H9 (cell line): Measurements from ENCODE around the gene TMEM271. TPM values are rescaled to one million over a fixed set of nuclear protein-coding genes. Genes with fewer than 3 reads are reported as not detected.

ENCODE experiments used
- DNase-seq: peaks from one replicate; pipeline ENCODE4 v3.0.0-alpha.2; 2017
- H2AFZ ChIP-seq: one replicate; pipeline ENCODE4 v1.6.1; 2013; ENCODE audit warnings: mild to moderate bottlenecking, low read length, control low read depth, moderate library complexity
- H2AK5ac ChIP-seq: 2 replicates; pipeline ENCODE4 v1.6.1; 2013; ENCODE audit warnings: low read length, control low read depth, mixed read lengths; ENCODE audit not compliant: insufficient read length
- H2BK120ac ChIP-seq: one replicate; pipeline ENCODE4 v1.6.1; 2013; ENCODE audit warnings: low read depth, mild to moderate bottlenecking, low read length, control low read depth, inconsistent platforms; ENCODE audit not compliant: poor library complexity, severe bottlenecking
- H2BK12ac ChIP-seq: 2 replicates; pipeline ENCODE4 v1.6.1; 2013; ENCODE audit warnings: low read length, control low read depth, mixed read lengths, low read depth; ENCODE audit not compliant: insufficient read length
- H2BK15ac ChIP-seq: 2 replicates; pipeline ENCODE4 v1.6.1; 2013; ENCODE audit warnings: low read depth, low read length, control low read depth
- H2BK20ac ChIP-seq: one replicate; pipeline ENCODE4 v1.6.1; 2013; ENCODE audit warnings: low read depth, mild to moderate bottlenecking, low read length, control low read depth, inconsistent platforms; ENCODE audit not compliant: poor library complexity, severe bottlenecking
- H2BK5ac ChIP-seq: 2 replicates; pipeline ENCODE4 v1.6.1; 2013; ENCODE audit warnings: low read length, control low read depth, mixed read lengths; ENCODE audit not compliant: insufficient read length
- H3K14ac ChIP-seq: 2 replicates; pipeline ENCODE4 v1.6.1; 2013; ENCODE audit warnings: low read length, control low read depth; ENCODE audit not compliant: insufficient read depth
- H3K18ac ChIP-seq: 2 replicates; pipeline ENCODE4 v1.6.1; 2013; ENCODE audit warnings: low read depth, mild to moderate bottlenecking, mixed read lengths, low read length, control low read depth; ENCODE audit not compliant: insufficient read length
- H3K23ac ChIP-seq: 2 replicates; pipeline ENCODE4 v1.6.1; 2013; ENCODE audit warnings: low read length, control low read depth, mixed read lengths, low read depth; ENCODE audit not compliant: insufficient read length
- H3K23me2 ChIP-seq: 2 replicates; pipeline ENCODE4 v1.6.1; 2013; ENCODE audit warnings: low read depth, mild to moderate bottlenecking, mixed read lengths, low read length, control low read depth; ENCODE audit not compliant: insufficient read length, poor library complexity, severe bottlenecking
- H3K27ac ChIP-seq: 2 replicates; pipeline ENCODE4 v1.5.1; 2013; ENCODE audit warnings: low read length, control low read depth, mixed read lengths, low read depth; ENCODE audit not compliant: insufficient read length
- H3K27me3 ChIP-seq: 2 replicates; pipeline ENCODE4 v1.6.1; 2013; ENCODE audit warnings: low read length, control low read depth, inconsistent platforms; ENCODE audit not compliant: insufficient read depth
- H3K4ac ChIP-seq: 2 replicates; pipeline ENCODE4 v1.6.1; 2013; ENCODE audit warnings: low read depth, mild to moderate bottlenecking, control low read depth, inconsistent platforms, low read length, moderate library complexity
- H3K4me1 ChIP-seq: 2 replicates; pipeline ENCODE4 v1.6.1; 2013; ENCODE audit warnings: low read length, control low read depth, inconsistent platforms; ENCODE audit not compliant: insufficient read depth
- H3K4me2 ChIP-seq: 2 replicates; pipeline ENCODE4 v1.6.1; 2013; ENCODE audit warnings: low read length, control low read depth, mixed read lengths; ENCODE audit not compliant: insufficient read length, insufficient read depth
- H3K56ac ChIP-seq: 2 replicates; pipeline ENCODE4 v1.6.1; 2013; ENCODE audit warnings: low read depth, mild to moderate bottlenecking, mixed read lengths, low read length, control low read depth; ENCODE audit not compliant: insufficient read length
- H3K79me1 ChIP-seq: 2 replicates; pipeline ENCODE4 v1.6.1; 2013; ENCODE audit warnings: low read depth, mild to moderate bottlenecking, moderate library complexity, low read length, control low read depth, inconsistent platforms; ENCODE audit not compliant: insufficient read depth, poor library complexity, severe bottlenecking
- H3K79me2 ChIP-seq: 2 replicates; pipeline ENCODE4 v1.6.1; 2013; ENCODE audit warnings: low read length, control low read depth, inconsistent platforms; ENCODE audit not compliant: insufficient read depth
- H3K9ac ChIP-seq: 2 replicates; pipeline ENCODE4 v1.6.1; 2013; ENCODE audit warnings: low read length, control low read depth, mixed read lengths; ENCODE audit not compliant: insufficient read length; ENCODE audit errors: extremely low read depth
- H3K9me3 ChIP-seq: one replicate; pipeline ENCODE4 v1.6.1; 2013; ENCODE audit warnings: low read depth, low read length, inconsistent platforms; ENCODE audit not compliant: control insufficient read depth
- H3T11ph ChIP-seq: one replicate; pipeline ENCODE4 v1.6.1; 2013; ENCODE audit warnings: mild to moderate bottlenecking, low read length, control low read depth, inconsistent platforms
- H4K20me1 ChIP-seq: one replicate; pipeline ENCODE4 v1.6.1; 2013; ENCODE audit not compliant: control insufficient read depth, insufficient read length, insufficient read depth
- H4K5ac ChIP-seq: 2 replicates; pipeline ENCODE4 v1.6.1; 2013; ENCODE audit warnings: low read depth, mild to moderate bottlenecking, mixed read lengths, low read length, control low read depth; ENCODE audit not compliant: insufficient read length
- H4K8ac ChIP-seq: replicated peaks from 2 replicates; pipeline ENCODE4 v1.6.1; 2013; ENCODE audit warnings: low read length, control low read depth, mixed read lengths, low read depth; ENCODE audit not compliant: insufficient read length
- H4K91ac ChIP-seq: 2 replicates; pipeline ENCODE4 v1.6.1; 2013; ENCODE audit warnings: low read depth, mild to moderate bottlenecking, moderate library complexity, mixed read lengths, low read length, control low read depth; ENCODE audit not compliant: insufficient read length
- H3K27ac Mint-ChIP-seq, 3 experiments: 2 replicates in 2 of 3; 3 replicates in 1 of 3; pipeline ENCODE4 v1.8.0; 2020 to 2021; ENCODE audit warnings: mixed read lengths in 3 of 3, mild to moderate bottlenecking in 1 of 3, moderate library complexity in 1 of 3
- H3K27me3 Mint-ChIP-seq: 2 replicates; pipeline ENCODE4 v1.8.0; 2021; ENCODE audit warnings: low read depth, mild to moderate bottlenecking, moderate library complexity, mixed read lengths
- H3K36me3 Mint-ChIP-seq, 3 experiments: 2 replicates in 2 of 3; 3 replicates in 1 of 3; pipeline ENCODE4 v1.8.0; 2020 to 2021; ENCODE audit warnings: low read depth in 3 of 3, mixed read lengths in 3 of 3; ENCODE audit not compliant: insufficient read depth in 1 of 3
- H3K4me1 Mint-ChIP-seq, 2 experiments: 2 replicates each; pipeline ENCODE4 v1.8.0; 2020; ENCODE audit warnings: mixed read lengths in 2 of 2
- H3K4me3 Mint-ChIP-seq, 2 experiments: 2 replicates in 1 of 2; 3 replicates in 1 of 2; pipeline ENCODE4 v1.8.0; 2020 to 2021; ENCODE audit warnings: mild to moderate bottlenecking in 2 of 2, mixed read lengths in 2 of 2, moderate library complexity in 1 of 2
- H3K9me3 Mint-ChIP-seq, 2 experiments: 2 replicates in 1 of 2; 3 replicates in 1 of 2; pipeline ENCODE4 v1.8.0; 2020; ENCODE audit warnings: mild to moderate bottlenecking in 2 of 2, mixed read lengths in 2 of 2, moderate library complexity in 1 of 2
- CTCF ChIP-seq: fragments of 200-600 bp; sonication (generic); conservative IDR thresholded peaks from 3 replicates; pipeline ENCODE4 v1.8.0; 2021; ENCODE audit warnings: antibody characterized with exemption, mild to moderate bottlenecking
- WGBS: extraction: QIAGEN DNeasy Blood & Tissue Kit; methylation state at CpG from one replicate; pipeline ENCODE4 v1.1.7; 2013; ENCODE audit warnings: missing lambda C conversion rate, low lambda C conversion rate, mixed read lengths; ENCODE audit not compliant: insufficient read length; ENCODE audit errors: extremely low coverage; 5-methylcytosine and 5-hydroxymethylcytosine counted together
- total RNA-seq: library from RNA; stranded (reverse); gene quantifications from 2 replicates; pipeline ENCODE4 v1.2.1, GENCODE V29; 2021

TMEM271 gene
- total RNA-seq, 1 experiment from 2014 or later: 0.09 TPM

DNA sequence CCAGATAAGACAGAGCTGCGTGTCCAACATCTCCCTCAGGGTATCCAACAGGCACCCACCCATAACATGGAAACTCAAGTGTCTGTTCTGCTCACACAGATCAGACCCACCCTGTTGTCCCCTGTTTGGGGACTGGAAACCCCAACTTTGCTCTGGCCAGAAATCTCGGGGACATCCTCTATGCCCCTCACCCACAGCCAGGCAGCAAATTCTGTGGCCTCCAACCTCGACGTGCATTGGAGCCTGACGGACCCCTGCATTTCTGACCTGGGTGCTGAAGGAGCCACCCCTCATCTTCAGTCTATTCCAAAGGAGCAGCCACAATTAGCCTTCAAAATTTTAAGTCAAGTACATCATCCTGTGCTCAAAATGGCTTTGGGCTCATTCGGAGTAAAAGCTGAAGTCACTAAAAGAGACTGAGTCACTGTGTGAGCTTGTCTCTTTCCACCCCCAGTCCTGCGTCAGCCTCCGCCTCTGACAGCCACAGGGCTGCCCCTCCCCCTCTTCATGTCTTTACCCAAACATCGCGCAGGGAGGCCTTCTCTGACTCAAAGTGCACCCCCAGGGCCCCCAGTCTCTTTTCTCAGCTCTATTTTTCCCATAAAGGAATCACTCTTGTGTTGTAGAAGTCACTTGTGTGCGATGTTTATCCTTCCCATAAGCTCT lies 24.9 kb upstream of the TMEM271 start:
- no peak overlapping the region for H4K5ac ChIP-seq
- peaks cover 3% of the 10 kb centered on the region for H4K20me1 ChIP-seq
- H3K4me1 ChIP-seq: no peaks in the 10 kb centered on the region
- Mint-ChIP-seq H3K27me3 (peaks cover 44% of the 10 kb centered on the region), H3K27ac (no peak overlapping the region), H3K36me3 (no peaks in the 10 kb centered on the region), H3K4me1 (peaks cover 15 to 22% of the 10 kb centered on the region in 2 experiments), H3K4me3 (no peak overlapping the region), H3K9me3 (no peaks in the 10 kb centered on the region; a peak in 2 of 5 replicates)
- H2BK12ac ChIP-seq: no peak overlapping the region
- no peak for DNase-seq
- H3K4ac ChIP-seq: no peak overlapping the region
- no peak overlapping the region for H3K23ac ChIP-seq
- no peak for TF ChIP-seq CTCF
- H3K9ac ChIP-seq: no peak overlapping the region
- H4K8ac ChIP-seq: no peak overlapping the region
- H3K14ac ChIP-seq: no peak overlapping the region
- no CpG with 5 or more reads among the region's 11 CpGs for WGBS
- H4K91ac ChIP-seq: no peak overlapping the region
- H2AK5ac ChIP-seq: no peak overlapping the region
- H3K27ac ChIP-seq: no peak overlapping the region
- H2BK120ac ChIP-seq: no peak overlapping the region
- H2BK15ac ChIP-seq: no peak overlapping the region
- no peaks in the 10 kb centered on the region for H3K79me2 ChIP-seq
- H3K18ac ChIP-seq: no peak overlapping the region
- H3K27me3 ChIP-seq: no peaks in the 10 kb centered on the region
- no peaks in the 10 kb centered on the region for H3K9me3 ChIP-seq
- no peak overlapping the region for H2BK20ac ChIP-seq
- H3K79me1 ChIP-seq: no peaks in the 10 kb centered on the region
- H2AFZ ChIP-seq: no peak overlapping the region
- H3K23me2 ChIP-seq: no peaks in the 10 kb centered on the region
- H3K56ac ChIP-seq: no peak overlapping the region
- H3K4me2 ChIP-seq: no peak overlapping the region
- no peak overlapping the region for H3T11ph ChIP-seq
- H2BK5ac ChIP-seq: no peak overlapping the region
